WTC11 (cell line): ENCODE measurements around the gene KNDC1. TPM values are rescaled to one million over a fixed set of nuclear protein-coding genes. Genes with fewer than 3 reads are reported as not detected.

ENCODE experiments used
- ATAC-seq: fragments of 200-7000 bp; cut with Tn5 transposase; 2 replicates; pipeline ENCODE4 v1.10.0; 2021; ENCODE audit warnings: mild to moderate bottlenecking, moderate library complexity
- CTCF ChIA-PET: fragments of 300-600 bp; sonication (Branson Sonifier 250); formaldehyde crosslinking; loops from one replicate; lab custom pipeline; 2021; ENCODE audit warnings: antibody characterized with exemption; lab: Charles Lee
- POLR2A ChIA-PET: fragments of 350-600 bp; sonication (Branson Sonifier 250); formaldehyde crosslinking; loops from one replicate; lab custom pipeline; 2021; ENCODE audit warnings: antibody characterized with exemption; lab: Charles Lee
- DNase-seq: peaks from one replicate; pipeline ENCODE4 v3.0.0; 2021; ENCODE audit warnings: low spot score
- H3K27ac Mint-ChIP-seq: 2 replicates; pipeline ENCODE4 v1.8.0; 2021; ENCODE audit warnings: mixed read lengths
- H3K27me3 Mint-ChIP-seq: 2 replicates; pipeline ENCODE4 v1.8.0; 2021; ENCODE audit warnings: low read depth, mild to moderate bottlenecking, moderate library complexity, mixed read lengths
- H3K36me3 Mint-ChIP-seq: 2 replicates; pipeline ENCODE4 v1.8.0; 2021; ENCODE audit warnings: mixed read lengths
- H3K4me1 Mint-ChIP-seq: 2 replicates; pipeline ENCODE4 v1.8.0; 2022; ENCODE audit warnings: mixed read lengths
- H3K4me3 Mint-ChIP-seq: 2 replicates; pipeline ENCODE4 v1.8.0; 2021; ENCODE audit warnings: mild to moderate bottlenecking, moderate library complexity, mixed read lengths
- H3K9me3 Mint-ChIP-seq: 2 replicates; pipeline ENCODE4 v1.8.0; 2021; ENCODE audit warnings: mixed read lengths
- AFF4 ChIP-seq: sonication (generic); formaldehyde crosslinking; IDR thresholded peaks from 2 replicates; pipeline ENCODE4 v1.8.1; 2023; ENCODE audit warnings: mild to moderate bottlenecking, missing genetic modification reagents, borderline replicate concordance
- CREM ChIP-seq: sonication (generic); formaldehyde crosslinking; IDR thresholded peaks from 2 replicates; pipeline ENCODE4 v1.8.1; 2022; ENCODE audit warnings: mild to moderate bottlenecking, missing genetic modification reagents, moderate library complexity
- EMX1 ChIP-seq: fragments of 250-450 bp; sonication (Bioruptor Pico); IDR thresholded peaks from 2 replicates; pipeline ENCODE4 v1.8.0; 2021; ENCODE audit warnings: mild to moderate bottlenecking
- FOXJ3 ChIP-seq: sonication (generic); formaldehyde crosslinking; IDR thresholded peaks from 2 replicates; pipeline ENCODE4 v1.9.0; 2021; ENCODE audit warnings: missing genetic modification reagents, mild to moderate bottlenecking, borderline replicate concordance
- FOXP1 ChIP-seq: sonication (generic); formaldehyde crosslinking; IDR thresholded peaks from 2 replicates; pipeline ENCODE4 v1.8.0; 2022; ENCODE audit warnings: missing genetic modification reagents, mild to moderate bottlenecking, moderate library complexity, borderline replicate concordance
- GRHL2 ChIP-seq: fragments of 250-450 bp; sonication (Bioruptor Pico); IDR thresholded peaks from 2 replicates; pipeline ENCODE4 v1.8.0; 2022; ENCODE audit warnings: mild to moderate bottlenecking, moderate library complexity; ENCODE audit not compliant: insufficient replicate concordance, severe bottlenecking
- IRF2 ChIP-seq: sonication (generic); formaldehyde crosslinking; IDR thresholded peaks from 2 replicates; pipeline ENCODE4 v1.8.0; 2022; ENCODE audit warnings: low read depth, missing genetic modification reagents, borderline replicate concordance
- NR1H2 ChIP-seq: sonication (generic); formaldehyde crosslinking; IDR thresholded peaks from 2 replicates; pipeline ENCODE4 v1.9.0; 2021; ENCODE audit warnings: mild to moderate bottlenecking, moderate library complexity, missing genetic modification reagents
- OVOL2 ChIP-seq: fragments of 250-450 bp; sonication (Bioruptor Pico); IDR thresholded peaks from 2 replicates; pipeline ENCODE4 v1.9.0; 2021; ENCODE audit warnings: mild to moderate bottlenecking, borderline replicate concordance
- RELA ChIP-seq: sonication (generic); formaldehyde crosslinking; IDR thresholded peaks from 2 replicates; pipeline ENCODE4 v1.8.1; 2022; ENCODE audit warnings: missing genetic modification reagents, mild to moderate bottlenecking, borderline replicate concordance
- RORB ChIP-seq: fragments of 250-450 bp; sonication (Bioruptor Pico); IDR thresholded peaks from 2 replicates; pipeline ENCODE4 v1.9.0; 2021; ENCODE audit warnings: mild to moderate bottlenecking
- ZNF121 ChIP-seq: sonication (generic); formaldehyde crosslinking; IDR thresholded peaks from 2 replicates; pipeline ENCODE4 v1.8.0; 2023; ENCODE audit warnings: missing genetic modification reagents
- ZNF138 ChIP-seq: sonication (generic); formaldehyde crosslinking; conservative IDR thresholded peaks from 2 replicates; pipeline ENCODE4 v1.8.1; 2022; ENCODE audit warnings: mild to moderate bottlenecking, moderate library complexity, missing genetic modification reagents
- ZNF219 ChIP-seq: sonication (generic); formaldehyde crosslinking; IDR thresholded peaks from 2 replicates; pipeline ENCODE4 v1.8.0; 2023; ENCODE audit warnings: missing genetic modification reagents, mild to moderate bottlenecking, borderline replicate concordance
- ZNF396 ChIP-seq: fragments of 250-450 bp; sonication (Bioruptor Pico); IDR thresholded peaks from 2 replicates; pipeline ENCODE4 v1.8.0; 2021; ENCODE audit warnings: mild to moderate bottlenecking, moderate library complexity, borderline replicate concordance
- total RNA-seq: library from RNA; stranded (reverse); gene quantifications from 3 replicates; pipeline ENCODE4 v1.2.3, GENCODE V29; 2021
- TF ChIP-seq, protein P1 (sequence below): fragments of 250-450 bp; sonication (Bioruptor Pico); IDR thresholded peaks from 2 replicates; pipeline ENCODE4 v2.1.2; 2022; ENCODE audit warnings: mild to moderate bottlenecking, moderate library complexity
- TF ChIP-seq, protein P2 (sequence below): sonication (generic); formaldehyde crosslinking; IDR thresholded peaks from 2 replicates; pipeline ENCODE4 v1.8.1; 2023; ENCODE audit warnings: mild to moderate bottlenecking, missing genetic modification reagents
- TF ChIP-seq, protein P3 (sequence below): fragments of 250-450 bp; sonication (Bioruptor Pico); IDR thresholded peaks from 2 replicates; pipeline ENCODE4 v1.9.0; 2021; ENCODE audit warnings: mild to moderate bottlenecking
- TF ChIP-seq, protein P4 (sequence below): sonication (generic); formaldehyde crosslinking; IDR thresholded peaks from 2 replicates; pipeline ENCODE4 v1.8.1; 2023; ENCODE audit warnings: mild to moderate bottlenecking, missing genetic modification reagents, moderate library complexity

Gene KNDC1
- total RNA-seq, 1 experiment from 2014 or later = 26.6 TPM

DNA sequence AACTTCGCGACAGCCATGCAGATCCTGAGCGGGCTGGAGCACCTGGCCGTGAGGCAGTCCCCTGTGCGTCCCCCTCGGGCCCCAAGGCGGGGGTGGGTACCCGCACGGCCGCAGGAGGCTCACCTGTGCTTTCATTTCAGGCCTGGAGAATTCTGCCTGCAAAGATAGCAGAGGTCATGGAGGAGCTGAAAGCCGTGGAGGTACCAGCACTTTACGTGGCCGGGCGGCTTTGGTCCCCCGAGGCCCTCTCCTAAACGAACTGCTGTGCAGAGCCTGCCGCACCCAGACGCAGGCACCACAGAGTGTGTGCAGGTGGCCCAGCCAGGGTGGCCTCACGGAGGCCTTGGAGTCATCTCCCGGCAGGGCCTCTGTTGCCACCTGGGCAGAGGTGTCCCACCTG, 58.9 kb downstream of the KNDC1 start:
- no peak for DNase-seq

More for the DNA sequence above, 58.9 kb downstream of the KNDC1 start:
- Mint-ChIP-seq H3K27me3 (no peaks in the 10 kb centered on the region), H3K4me1 (peaks cover 10% of the 10 kb centered on the region), H3K4me3 (no peak overlapping the region), H3K36me3 (peaks cover 8% of the 10 kb centered on the region; the same call in 1 of the 2 replicates), H3K9me3 (no peaks in the 10 kb centered on the region), H3K27ac (no peak overlapping the region)
- POLR2A ChIA-PET = no interaction called here
- CTCF ChIA-PET = interaction anchor here (1.1 to 1.6 kb wide), 5 partner anchors 15 to 280 kb away, joined by 3 to 7 read pairs (median 4); no protein-coding TSS in a partner anchor
- ATAC-seq = no peak
- no peak for TF ChIP-seq FOXJ3
- TF ChIP-seq AFF4 (CRISPR knock-in tag) = no peak
- TF ChIP-seq, protein P1, sequence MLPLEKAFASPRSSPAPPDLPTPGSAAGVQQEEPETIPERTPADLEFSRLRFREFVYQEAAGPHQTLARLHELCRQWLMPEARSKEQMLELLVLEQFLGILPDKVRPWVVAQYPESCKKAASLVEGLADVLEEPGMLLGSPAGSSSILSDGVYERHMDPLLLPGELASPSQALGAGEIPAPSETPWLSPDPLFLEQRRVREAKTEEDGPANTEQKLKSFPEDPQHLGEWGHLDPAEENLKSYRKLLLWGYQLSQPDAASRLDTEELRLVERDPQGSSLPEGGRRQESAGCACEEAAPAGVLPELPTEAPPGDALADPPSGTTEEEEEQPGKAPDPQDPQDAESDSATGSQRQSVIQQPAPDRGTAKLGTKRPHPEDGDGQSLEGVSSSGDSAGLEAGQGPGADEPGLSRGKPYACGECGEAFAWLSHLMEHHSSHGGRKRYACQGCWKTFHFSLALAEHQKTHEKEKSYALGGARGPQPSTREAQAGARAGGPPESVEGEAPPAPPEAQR (CRISPR knock-in tag) = no peak
- TF ChIP-seq RORB = no peak
- TF ChIP-seq ZNF121 (CRISPR knock-in tag) = no peak
- TF ChIP-seq FOXP1 = no peak
- no peak for TF ChIP-seq ZNF219 (CRISPR knock-in tag)
- no peak for TF ChIP-seq NR1H2 (CRISPR knock-in tag)
- no peak for TF ChIP-seq RELA
- TF ChIP-seq, protein P2, sequence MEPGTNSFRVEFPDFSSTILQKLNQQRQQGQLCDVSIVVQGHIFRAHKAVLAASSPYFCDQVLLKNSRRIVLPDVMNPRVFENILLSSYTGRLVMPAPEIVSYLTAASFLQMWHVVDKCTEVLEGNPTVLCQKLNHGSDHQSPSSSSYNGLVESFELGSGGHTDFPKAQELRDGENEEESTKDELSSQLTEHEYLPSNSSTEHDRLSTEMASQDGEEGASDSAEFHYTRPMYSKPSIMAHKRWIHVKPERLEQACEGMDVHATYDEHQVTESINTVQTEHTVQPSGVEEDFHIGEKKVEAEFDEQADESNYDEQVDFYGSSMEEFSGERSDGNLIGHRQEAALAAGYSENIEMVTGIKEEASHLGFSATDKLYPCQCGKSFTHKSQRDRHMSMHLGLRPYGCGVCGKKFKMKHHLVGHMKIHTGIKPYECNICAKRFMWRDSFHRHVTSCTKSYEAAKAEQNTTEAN (CRISPR knock-in tag) = no peak
- no peak for TF ChIP-seq EMX1
- no peak for TF ChIP-seq ZNF138 (CRISPR knock-in tag)
- TF ChIP-seq GRHL2 (CRISPR knock-in tag) = no peak
- TF ChIP-seq ZNF396 (CRISPR knock-in tag) = no peak
- TF ChIP-seq IRF2 (CRISPR knock-in tag) = no peak
- TF ChIP-seq OVOL2 (CRISPR knock-in tag) = no peak
- TF ChIP-seq, protein P3, sequence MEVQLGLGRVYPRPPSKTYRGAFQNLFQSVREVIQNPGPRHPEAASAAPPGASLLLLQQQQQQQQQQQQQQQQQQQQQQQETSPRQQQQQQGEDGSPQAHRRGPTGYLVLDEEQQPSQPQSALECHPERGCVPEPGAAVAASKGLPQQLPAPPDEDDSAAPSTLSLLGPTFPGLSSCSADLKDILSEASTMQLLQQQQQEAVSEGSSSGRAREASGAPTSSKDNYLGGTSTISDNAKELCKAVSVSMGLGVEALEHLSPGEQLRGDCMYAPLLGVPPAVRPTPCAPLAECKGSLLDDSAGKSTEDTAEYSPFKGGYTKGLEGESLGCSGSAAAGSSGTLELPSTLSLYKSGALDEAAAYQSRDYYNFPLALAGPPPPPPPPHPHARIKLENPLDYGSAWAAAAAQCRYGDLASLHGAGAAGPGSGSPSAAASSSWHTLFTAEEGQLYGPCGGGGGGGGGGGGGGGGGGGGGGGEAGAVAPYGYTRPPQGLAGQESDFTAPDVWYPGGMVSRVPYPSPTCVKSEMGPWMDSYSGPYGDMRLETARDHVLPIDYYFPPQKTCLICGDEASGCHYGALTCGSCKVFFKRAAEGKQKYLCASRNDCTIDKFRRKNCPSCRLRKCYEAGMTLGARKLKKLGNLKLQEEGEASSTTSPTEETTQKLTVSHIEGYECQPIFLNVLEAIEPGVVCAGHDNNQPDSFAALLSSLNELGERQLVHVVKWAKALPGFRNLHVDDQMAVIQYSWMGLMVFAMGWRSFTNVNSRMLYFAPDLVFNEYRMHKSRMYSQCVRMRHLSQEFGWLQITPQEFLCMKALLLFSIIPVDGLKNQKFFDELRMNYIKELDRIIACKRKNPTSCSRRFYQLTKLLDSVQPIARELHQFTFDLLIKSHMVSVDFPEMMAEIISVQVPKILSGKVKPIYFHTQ (CRISPR knock-in tag) = no peak
- TF ChIP-seq CREM = no peak
- TF ChIP-seq, protein P4, sequence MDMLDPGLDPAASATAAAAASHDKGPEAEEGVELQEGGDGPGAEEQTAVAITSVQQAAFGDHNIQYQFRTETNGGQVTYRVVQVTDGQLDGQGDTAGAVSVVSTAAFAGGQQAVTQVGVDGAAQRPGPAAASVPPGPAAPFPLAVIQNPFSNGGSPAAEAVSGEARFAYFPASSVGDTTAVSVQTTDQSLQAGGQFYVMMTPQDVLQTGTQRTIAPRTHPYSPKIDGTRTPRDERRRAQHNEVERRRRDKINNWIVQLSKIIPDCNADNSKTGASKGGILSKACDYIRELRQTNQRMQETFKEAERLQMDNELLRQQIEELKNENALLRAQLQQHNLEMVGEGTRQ (CRISPR knock-in tag) = no peak
